Activated T-helper 9 cell treated with anti-CD3 and anti-CD28 coated beads, Interleukin-2, amount 50 U/mL, for 16 hours (primary cell): ENCODE results near the gene PGAP3.
A peak's percentile ranks its signal among the peaks of the same experiment; 100 is the strongest.
"Not testable (repeated sequence)": the region's sequence is repeated elsewhere in the genome, so short reads cannot be mapped to it uniquely, and the experiment has no call there.

Source experiments
- DNase-seq: peaks from one replicate; pipeline ENCODE4 v3.0.0-alpha.2; 2020; ENCODE audit warnings: low read depth

Gene PGAP3, protein sequence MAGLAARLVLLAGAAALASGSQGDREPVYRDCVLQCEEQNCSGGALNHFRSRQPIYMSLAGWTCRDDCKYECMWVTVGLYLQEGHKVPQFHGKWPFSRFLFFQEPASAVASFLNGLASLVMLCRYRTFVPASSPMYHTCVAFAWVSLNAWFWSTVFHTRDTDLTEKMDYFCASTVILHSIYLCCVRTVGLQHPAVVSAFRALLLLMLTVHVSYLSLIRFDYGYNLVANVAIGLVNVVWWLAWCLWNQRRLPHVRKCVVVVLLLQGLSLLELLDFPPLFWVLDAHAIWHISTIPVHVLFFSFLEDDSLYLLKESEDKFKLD

DNA sequence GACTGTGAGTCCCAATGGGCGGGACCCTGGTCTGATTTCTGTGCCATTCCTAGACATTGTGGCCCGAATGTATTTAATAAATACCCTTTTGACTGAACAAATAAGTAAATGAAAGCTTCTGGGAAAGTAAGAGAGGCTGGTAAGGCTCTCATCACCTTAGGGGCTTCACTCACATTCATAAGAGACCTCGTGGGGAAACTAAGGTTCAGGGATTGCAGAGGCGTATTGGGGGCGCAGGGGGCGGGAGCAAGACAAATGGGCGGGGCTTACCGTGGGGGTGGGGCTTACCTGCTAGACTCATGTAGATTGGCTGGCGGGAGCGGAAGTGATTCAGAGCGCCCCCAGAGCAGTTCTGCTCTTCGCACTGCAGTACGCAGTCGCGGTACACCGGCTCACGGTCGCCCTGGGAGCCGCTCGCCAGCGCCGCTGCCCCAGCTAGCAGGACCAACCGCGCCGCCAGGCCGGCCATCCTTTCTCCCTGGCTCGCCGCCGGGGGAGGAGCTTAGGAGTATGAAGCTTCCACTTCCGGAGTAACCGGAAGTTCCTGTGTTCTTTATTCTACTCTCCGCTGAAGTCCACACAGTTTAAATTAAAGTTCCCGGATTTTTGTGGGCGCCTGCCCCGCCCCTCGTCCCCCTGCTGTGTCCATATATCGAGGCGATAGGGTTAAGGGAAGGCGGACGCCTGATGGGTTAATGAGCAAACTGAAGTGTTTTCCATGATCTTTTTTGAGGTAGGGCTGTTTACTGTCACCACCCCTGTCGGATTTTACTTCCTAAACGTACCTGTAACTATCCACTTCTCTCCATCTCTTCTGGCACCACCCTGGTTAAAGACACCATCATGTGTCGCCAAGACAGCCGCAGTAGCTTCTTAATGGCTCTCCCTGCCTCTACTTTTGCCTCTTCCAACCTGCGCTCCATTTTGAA is at the start of gene PGAP3:
PGAP3 (minus strand) TSS at position 512 of the 929 bp plus-strand sequence; CDS start at position 469, 43 bp downstream.
- peak; percentile 73 for DNase-seq

GRCh38 chr17:39737206-39737759 is 49.4 kb upstream of the PGAP3 start:
- DNase-seq: no peak

- no peak for DNase-seq
Observed at GRCh38 chr17:39736319-39737165, 48.7 kb upstream of the PGAP3 start.

- DNase-seq: no peak
Observed at GRCh38 chr17:39735882-39736281, 48.0 kb upstream of the PGAP3 start.

GRCh38 chr17:39732586-39732985 is 44.7 kb upstream of the PGAP3 start:
- DNase-seq: no peak

DNA sequence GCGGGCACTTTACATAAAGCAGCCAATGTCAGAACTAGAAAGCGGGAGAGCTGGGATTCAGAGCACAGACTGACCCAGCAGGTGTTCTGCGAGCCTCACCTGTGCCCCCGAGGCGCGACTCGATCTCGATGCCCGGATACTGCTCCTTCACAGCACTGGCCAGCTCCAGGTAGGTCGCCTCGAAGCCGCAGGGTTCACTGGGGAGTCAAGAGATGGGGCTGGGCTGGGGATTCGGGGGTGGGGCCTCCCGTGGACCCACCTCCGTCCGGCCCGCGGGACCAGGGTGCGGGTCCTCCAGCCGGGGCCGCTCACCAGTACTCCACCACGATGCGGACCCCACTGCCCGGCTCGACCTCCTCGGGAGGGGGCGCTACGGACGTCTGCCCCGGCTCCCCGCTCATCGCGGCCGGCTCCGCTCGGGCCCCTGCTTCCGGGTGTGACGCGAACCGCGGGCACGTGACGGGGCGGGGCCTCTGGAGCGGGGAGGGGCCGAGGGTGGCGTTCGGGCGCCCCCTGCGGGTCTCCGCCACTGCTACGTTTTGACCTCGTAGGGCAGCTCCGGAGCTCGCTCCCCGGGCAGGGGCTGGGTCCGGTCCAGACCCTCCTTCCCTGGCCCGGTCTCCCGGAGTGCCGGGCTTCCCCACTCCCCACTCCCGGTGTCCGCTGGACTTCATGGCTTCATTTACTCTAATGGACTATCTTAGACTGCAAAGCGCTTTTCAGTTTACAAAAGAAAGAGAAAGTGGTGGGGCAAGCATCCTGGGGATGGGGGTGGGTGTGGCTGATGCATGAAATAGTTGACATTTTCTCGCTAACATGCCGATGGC is 42.5 kb upstream of the PGAP3 start, which contains the start of gene MIEN1:
MIEN1 (minus strand) TSS at position 438 of the 827 bp plus-strand sequence; CDS start at position 401, 37 bp downstream.
- peak; percentile 93 for DNase-seq

DNA sequence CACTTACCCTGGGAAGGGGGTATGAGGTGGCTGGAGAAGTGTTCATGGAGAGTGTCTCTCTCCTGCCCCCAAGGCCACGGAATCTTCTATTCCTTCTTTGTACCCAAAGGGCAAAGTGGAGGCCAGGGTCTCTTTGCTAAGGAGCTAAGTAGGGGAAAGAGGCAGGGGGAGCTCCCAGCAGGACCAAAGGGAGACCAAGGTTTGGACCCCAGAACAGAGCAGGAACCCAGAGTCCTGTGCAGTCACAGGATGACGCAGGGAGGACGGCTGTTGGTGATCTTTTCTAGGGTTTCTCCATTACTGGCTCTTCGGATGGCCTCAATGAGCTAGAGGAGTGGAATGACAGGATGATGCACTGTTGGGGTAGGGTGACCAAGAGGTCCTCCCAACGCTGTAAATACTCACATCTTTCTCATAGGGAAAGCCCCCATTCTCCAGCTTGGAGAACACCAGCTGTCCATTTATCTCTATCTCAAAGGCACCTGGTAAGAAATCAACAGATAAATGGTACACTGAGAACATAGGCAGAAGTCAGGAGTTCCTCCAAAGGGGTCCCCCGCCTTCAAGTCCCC is 41.5 kb upstream of the PGAP3 start:
- DNase-seq: no peak

DNA sequence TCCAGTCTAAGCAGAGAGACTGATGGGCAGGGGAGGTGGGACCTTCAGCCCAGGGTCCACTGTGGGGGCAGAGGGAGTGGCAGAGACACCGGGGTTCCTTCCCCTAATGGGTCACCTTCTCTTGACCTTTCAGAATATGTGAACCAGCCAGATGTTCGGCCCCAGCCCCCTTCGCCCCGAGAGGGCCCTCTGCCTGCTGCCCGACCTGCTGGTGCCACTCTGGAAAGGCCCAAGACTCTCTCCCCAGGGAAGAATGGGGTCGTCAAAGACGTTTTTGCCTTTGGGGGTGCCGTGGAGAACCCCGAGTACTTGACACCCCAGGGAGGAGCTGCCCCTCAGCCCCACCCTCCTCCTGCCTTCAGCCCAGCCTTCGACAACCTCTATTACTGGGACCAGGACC is 39.7 kb upstream of the PGAP3 start:
- no peak for DNase-seq

GRCh38 chr17:39726617-39727016 is 38.8 kb upstream of the PGAP3 start:
- no peak for DNase-seq

DNA sequence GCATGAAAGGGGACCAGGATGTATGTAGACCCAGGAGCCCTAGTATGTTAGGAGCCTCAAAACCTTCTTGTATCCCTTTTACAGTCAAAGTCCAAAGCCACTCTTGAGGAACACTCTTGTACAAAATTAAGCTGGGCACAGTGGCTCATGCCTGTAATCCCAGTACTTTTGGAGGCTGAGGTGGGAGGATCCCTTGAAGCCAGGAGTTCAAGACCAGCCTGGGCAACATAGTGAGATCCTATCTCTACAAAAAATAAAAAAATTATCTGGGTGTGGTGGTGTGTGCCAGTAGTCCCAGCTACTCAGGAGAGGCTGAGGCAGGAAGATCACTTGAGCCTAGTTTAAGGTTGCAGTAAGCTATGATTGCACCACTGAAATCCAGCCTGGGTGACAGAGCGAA is 38.1 kb upstream of the PGAP3 start:
- not testable (repeated sequence) for DNase-seq

- DNase-seq: no peak
Observed at GRCh38 chr17:39724731-39725130, 36.9 kb upstream of the PGAP3 start.

DNA sequence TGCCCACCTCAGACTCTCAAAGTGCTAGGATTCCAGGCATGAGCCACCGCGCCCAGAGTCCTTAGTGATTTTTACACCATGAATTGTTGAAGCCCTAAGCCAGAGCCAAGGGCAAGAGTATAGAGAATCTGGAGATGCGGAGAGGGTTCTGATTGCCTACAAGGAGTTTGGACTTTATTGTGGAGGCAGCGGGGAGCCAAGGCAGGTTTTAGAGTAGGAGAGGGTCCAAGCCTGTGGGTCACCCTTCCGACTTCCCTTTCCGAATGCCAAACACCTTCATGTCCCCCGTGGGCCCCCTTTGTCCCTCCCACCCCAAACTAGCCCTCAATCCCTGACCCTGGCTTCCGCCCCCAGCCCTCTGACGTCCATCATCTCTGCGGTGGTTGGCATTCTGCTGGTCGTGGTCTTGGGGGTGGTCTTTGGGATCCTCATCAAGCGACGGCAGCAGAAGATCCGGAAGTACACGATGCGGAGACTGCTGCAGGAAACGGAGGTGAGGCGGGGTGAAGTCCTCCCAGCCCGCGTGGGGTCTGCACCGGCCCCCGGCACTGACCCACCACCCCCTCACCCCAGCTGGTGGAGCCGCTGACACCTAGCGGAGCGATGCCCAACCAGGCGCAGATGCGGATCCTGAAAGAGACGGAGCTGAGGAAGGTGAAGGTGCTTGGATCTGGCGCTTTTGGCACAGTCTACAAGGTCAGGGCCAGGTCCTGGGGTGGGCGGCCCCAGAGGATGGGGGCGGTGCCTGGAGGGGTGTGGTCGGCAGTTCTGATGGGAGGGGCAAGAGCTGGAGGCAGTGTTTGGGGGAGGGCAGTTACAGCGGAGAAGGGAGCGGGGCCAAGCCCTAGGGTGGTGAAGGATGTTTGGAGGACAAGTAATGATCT is 35.4 kb upstream of the PGAP3 start:
- no peak for DNase-seq

DNA sequence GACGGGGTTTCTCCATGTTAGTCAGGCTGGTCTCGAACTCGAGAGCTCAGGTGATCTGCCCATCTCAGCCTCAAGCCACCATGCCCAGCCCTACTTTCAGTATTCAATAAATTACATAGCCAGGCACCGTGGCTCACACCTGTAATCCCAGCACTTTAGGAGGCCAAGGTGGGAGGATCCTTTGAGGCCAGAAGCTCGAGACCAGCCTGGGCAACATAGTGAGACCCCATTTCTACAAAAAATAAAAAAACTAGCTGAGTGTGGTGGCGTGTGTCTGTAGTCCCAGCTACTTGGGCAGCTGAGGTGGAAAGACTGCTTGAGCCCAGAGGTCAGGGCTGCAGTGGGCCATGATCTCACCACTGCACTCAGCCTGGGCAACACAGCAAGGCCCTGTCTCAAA is 34.2 kb upstream of the PGAP3 start:
- no peak for DNase-seq

GRCh38 chr17:39719563-39720355 is 31.9 kb upstream of the PGAP3 start:
- no peak for DNase-seq

DNA sequence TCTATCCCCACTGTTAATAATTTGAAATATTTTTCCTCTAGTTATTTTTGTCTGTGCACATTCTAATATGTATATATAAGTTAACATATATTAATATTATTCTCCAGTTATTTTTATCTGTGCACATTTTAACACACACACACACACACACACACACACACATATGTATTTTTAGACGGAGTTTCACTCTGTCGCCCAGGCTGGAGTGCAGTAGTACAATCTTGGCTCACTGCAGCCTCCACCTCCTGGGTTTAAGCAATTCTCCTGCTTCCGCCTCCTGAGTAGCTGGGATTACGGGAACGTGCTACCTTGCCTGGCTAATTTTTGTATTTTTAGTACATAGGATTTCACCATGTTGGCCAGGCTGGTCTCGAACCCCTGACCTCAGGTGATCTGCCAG is 29.8 kb upstream of the PGAP3 start:
- no peak for DNase-seq

- DNase-seq: no peak
Observed at GRCh38 chr17:39716879-39717536, 29.2 kb upstream of the PGAP3 start.

DNA sequence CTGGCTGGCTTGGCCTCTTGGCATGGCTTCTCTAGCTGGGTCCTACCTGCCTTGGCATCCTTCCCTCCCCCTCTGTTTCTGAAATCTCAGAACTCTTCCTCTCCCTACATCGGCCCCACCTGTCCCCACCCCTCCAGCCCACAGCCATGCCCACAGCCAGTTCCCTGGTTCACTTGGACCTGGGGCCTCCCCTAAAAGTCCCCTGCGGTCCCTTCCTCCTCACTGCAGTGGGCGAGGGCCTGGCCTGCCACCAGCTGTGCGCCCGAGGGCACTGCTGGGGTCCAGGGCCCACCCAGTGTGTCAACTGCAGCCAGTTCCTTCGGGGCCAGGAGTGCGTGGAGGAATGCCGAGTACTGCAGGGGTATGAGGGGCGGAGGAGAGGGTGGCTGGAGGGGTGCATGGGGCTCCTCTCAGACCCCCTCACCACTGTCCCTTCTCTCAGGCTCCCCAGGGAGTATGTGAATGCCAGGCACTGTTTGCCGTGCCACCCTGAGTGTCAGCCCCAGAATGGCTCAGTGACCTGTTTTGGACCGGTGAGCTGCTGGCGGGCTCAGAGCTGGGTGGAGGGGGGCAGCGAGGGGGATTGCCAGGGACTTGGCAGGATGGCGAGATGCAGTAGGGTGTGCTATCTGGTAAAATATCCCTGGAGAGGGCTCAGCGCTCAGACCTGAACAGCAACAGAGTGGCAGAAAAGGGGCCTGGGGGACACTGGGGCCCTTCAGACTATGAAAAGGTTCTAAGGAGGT is 28.4 kb upstream of the PGAP3 start:
- DNase-seq: no peak
